ENCODE measurements around the gene MINPP1. TPM values are rescaled to one million over a fixed set of nuclear protein-coding genes. Genes with fewer than 3 reads are reported as not detected.
"Not testable (repeated sequence)": the region's sequence is repeated elsewhere in the genome, so short reads cannot be mapped to it uniquely, and the experiment has no call there.

Gene MINPP1, protein sequence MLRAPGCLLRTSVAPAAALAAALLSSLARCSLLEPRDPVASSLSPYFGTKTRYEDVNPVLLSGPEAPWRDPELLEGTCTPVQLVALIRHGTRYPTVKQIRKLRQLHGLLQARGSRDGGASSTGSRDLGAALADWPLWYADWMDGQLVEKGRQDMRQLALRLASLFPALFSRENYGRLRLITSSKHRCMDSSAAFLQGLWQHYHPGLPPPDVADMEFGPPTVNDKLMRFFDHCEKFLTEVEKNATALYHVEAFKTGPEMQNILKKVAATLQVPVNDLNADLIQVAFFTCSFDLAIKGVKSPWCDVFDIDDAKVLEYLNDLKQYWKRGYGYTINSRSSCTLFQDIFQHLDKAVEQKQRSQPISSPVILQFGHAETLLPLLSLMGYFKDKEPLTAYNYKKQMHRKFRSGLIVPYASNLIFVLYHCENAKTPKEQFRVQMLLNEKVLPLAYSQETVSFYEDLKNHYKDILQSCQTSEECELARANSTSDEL
- total RNA-seq (ENCODE audit: low replicate concordance): 20.6 and 27.5 TPM in 2 replicates

DNA sequence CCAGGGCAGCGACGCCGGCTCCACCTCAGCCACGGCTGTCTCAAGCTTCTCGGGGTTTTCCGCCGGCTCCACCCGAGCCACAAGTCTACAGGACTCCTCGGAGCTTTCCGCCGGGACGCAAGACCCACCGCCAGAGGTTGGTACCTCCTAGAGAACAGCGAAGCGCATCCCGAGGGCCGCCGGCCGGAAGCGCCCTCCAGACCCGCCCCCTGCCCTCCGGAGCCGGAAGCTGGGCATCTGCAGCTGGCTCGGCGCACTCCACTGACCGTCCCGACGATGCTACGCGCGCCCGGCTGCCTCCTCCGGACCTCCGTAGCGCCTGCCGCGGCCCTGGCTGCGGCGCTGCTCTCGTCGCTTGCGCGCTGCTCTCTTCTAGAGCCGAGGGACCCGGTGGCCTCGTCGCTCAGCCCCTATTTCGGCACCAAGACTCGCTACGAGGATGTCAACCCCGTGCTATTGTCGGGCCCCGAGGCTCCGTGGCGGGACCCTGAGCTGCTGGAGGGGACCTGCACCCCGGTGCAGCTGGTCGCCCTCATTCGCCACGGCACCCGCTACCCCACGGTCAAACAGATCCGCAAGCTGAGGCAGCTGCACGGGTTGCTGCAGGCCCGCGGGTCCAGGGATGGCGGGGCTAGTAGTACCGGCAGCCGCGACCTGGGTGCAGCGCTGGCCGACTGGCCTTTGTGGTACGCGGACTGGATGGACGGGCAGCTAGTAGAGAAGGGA lies at the start of gene MINPP1:
Gene MINPP1, plus strand, starts transcription at position 254 of the 726 bp plus-strand sequence. Its CDS starts 23 bp downstream, at position 277.
- TF ChIP-seq, protein P1, sequence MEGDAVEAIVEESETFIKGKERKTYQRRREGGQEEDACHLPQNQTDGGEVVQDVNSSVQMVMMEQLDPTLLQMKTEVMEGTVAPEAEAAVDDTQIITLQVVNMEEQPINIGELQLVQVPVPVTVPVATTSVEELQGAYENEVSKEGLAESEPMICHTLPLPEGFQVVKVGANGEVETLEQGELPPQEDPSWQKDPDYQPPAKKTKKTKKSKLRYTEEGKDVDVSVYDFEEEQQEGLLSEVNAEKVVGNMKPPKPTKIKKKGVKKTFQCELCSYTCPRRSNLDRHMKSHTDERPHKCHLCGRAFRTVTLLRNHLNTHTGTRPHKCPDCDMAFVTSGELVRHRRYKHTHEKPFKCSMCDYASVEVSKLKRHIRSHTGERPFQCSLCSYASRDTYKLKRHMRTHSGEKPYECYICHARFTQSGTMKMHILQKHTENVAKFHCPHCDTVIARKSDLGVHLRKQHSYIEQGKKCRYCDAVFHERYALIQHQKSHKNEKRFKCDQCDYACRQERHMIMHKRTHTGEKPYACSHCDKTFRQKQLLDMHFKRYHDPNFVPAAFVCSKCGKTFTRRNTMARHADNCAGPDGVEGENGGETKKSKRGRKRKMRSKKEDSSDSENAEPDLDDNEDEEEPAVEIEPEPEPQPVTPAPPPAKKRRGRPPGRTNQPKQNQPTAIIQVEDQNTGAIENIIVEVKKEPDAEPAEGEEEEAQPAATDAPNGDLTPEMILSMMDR (IDR thresholded peaks at IDR 0.05; ENCODE audit: insufficient read depth, low read length): peak; percentile 3
- peak within 1 kb of the TSS; percentile 77 for H3K4me3 ChIP-seq (ENCODE audit: low read depth, low read length)
- DNase-seq (ENCODE audit: low read depth): peak; percentile 78

DNA sequence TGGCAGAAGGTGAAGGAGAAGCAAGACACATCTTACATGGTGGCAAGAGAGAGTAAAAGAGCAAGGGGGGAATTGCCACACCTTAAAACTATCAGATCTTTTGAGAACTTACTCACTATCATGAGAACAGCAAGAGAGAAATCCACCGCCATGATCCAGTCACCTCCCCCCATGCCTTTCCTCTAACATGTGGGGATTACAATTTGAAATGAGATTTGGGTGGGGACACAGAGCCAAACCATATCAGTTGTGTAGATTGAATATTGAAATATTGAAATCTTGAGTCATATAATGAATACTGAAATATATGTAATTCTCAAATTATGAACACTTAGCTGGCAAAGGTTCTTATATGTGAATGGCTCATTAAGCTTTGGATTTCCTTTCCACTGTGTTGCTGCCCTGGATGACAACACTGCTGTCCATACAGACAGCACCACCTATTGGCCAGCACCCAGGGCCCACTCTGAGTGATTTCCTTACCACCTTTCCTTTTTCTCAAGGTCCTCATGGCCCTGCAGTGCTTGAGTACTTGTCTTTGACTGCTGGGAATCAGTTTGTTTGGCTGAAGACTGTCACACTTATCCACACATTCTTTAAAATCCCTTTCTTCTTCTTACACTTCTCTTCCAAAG lies 48.0 kb upstream of the MINPP1 start:
- not testable (repeated sequence) for DNase-seq (ENCODE audit: low read depth); H3K4me3 ChIP-seq (ENCODE audit: low read depth, low read length)

DNA sequence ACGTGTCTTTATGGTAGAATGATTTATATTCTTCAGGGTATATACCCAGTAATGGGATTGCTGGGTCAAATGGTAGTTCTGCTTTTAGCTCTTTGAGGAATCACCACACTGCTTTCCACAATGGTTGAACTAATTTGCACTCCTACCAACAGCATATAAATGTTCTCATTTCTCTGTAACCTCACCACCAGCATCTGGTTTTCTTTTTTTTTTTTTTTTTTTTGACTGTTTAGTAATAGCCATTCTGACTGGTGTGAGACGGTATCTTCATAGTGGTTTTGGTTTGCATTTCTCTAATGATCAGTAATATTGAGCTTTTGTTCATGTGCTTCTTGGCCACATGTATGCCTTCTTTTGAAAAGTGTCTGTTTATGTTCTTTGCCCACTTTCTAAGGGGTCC lies 42.9 kb upstream of the MINPP1 start:
- not testable (repeated sequence) for H3K4me3 ChIP-seq (ENCODE audit: low read depth, low read length); DNase-seq (ENCODE audit: low read depth)

DNA sequence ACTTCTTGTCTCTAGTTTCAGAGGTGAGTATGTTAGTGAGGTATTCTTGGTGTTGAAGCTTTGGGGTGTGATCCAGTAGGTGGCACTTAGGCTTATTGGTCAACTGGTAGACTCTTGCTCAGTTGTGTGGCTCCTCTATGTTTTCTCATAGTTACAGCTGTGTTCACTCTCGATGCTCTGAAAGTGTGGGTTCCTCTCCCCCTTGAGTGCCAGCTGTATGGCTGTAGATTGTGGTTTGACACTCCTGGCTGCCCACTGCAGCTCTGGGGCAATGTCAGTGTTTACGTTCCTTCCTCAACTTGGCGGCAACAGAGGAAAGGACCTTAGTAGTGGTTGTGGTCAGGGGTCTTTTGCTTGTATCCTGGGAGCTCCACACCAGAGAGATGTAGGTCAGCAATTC lies 37.8 kb upstream of the MINPP1 start:
- not testable (repeated sequence) for H3K4me3 ChIP-seq (ENCODE audit: low read depth, low read length); DNase-seq (ENCODE audit: low read depth)

DNA sequence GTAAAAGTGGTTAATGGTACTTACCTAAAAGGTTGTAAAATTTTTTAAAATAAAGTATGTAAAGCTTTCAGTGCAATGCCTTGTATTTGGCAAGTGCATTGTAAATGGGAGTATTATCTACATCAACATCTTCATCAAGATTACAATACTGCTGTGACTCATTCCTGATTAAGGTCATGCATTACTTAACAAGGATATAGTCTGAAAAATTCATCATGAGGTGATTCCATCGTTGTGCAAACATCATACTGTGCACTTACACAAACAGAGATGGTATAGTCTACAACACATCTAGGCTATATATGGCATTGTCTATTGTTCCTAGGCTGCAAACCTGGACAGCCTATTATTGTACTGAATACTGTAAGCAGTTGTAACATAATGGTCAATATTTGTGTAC lies 16.0 kb upstream of the MINPP1 start:
- not testable (repeated sequence) for H3K4me3 ChIP-seq (ENCODE audit: low read depth, low read length); DNase-seq (ENCODE audit: low read depth)

DNA sequence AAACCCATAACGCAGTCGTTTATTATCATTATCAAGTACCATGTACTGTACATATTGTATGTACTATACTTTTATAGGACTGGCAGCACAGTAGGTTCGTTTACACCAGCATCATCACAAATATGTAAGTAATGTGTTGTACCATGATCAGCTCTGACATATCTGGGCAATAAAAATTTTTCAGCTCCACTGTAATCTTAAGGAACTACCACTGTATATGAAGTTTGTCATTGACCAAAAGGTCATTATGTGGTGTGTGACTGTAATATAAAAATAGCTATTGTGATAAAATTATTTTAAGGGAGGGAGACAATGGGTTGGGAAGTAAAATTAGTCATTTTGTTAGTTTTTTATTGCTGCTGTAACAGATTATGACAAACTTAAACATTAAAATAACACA lies 14.4 kb upstream of the MINPP1 start:
- H3K4me3 ChIP-seq (ENCODE audit: low read depth, low read length); DNase-seq (ENCODE audit: low read depth): not testable (repeated sequence)

DNA sequence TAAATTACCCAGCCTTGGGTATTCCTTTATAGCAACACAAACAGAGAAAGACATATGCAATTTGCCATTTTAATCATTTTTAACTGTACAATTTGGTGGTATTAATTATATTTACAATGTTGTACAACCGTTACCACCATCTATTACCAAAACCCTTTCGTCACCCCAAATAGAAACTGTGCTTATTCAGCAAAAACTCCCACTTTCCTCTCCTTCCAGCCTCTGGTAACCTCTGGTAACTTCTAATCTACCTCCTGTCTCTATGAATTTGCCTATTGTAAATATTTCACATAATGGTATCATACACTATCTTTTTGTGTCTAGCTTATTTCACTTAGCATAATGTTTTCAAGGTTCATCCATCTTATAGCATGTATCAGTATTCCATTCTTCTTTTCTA lies 12.2 kb upstream of the MINPP1 start:
- H3K4me3 ChIP-seq (ENCODE audit: low read depth, low read length); DNase-seq (ENCODE audit: low read depth): not testable (repeated sequence)

DNA sequence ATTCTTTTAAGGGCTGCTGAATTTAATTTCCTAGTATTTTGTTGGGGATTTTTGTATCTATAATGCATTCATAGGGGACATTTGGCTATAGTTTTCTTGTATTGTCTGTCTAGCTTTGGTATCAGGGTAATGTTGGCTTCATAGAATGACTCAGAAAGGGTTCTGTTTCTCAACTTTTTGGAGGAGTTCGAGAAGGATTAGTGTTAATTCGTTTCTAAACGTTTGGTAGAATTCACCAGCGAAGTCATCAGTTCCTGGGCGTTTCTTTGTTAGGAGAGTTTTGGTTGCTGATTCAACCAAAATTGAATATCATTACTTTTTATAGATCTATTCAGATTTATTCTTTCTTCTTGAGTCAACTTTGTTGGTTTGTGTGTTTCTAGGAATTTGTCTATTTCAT lies 9.2 kb upstream of the MINPP1 start:
- DNase-seq (ENCODE audit: low read depth); H3K4me3 ChIP-seq (ENCODE audit: low read depth, low read length): not testable (repeated sequence)

DNA sequence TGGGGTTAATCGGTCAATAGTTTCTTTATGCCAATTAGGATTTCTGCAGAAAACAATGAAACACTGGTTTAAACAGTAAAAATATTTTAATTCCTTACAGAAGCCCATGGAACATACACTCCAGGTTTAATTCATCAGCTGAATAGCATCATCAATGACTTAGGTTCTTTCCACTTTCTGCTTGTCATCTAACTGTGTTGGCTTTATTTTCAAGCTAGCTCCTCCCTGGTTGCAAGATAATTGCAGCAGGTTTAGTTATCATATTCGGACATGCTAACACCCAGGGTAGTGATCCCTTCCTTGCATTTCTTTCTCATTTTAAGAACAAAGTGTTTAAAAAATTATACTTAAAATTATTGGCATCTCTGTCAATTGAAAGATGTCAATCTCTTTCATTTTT lies 7.3 kb upstream of the MINPP1 start:
- H3K4me3 ChIP-seq (ENCODE audit: low read depth, low read length); DNase-seq (ENCODE audit: low read depth): not testable (repeated sequence)

DNA sequence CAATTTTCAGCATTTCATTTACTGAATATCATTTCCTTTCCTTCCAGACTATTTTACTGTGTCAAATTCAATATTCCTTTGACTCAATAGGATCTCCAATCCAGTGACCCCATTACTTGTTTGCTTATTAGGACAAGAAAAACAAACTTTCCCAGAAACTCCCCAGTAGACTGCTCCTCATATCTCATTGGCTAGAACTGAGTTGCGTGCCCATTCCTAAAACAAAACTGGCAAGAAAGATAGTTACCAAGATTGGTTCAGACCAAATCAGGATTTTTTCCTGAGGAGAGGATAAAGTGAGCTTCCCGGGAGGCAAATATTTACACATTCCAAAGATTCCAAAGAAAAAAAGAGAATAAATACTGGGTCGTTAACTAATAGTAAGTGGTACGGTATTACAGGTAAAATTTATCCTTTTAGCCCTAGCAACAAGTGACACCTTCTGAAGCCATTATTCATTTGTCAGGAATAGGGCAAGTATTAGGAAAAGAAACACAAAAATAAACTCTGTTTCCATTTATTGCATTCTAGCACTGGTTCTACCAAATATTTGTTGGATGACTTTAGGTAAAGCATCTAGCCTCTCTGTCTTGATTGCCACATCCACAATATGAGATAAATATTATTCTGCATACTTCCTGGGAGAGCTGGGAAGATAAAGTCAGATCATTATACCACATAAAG lies 6.4 kb upstream of the MINPP1 start:
- not testable (repeated sequence) for H3K4me3 ChIP-seq (ENCODE audit: low read depth, low read length); DNase-seq (ENCODE audit: low read depth)

DNA sequence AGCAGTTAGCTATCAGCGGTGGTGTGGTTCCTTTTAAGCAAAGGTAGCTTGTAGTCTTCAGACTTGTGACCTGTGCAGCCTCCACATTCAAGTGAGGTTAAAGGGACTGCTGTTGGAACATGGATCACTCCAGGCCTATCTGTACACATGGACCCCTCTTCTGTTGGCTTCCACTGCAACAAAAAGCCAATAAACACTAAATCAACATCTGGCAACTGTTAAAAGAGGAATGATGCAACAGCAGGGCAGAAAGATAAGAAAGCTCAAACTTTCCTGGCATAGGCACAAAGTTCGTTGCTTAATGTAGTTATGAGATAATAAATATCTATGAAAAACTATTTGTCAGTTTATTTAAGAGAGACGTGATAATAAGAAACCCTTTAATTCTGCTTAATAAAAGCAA lies 4.0 kb upstream of the MINPP1 start:
- H3K4me3 ChIP-seq (ENCODE audit: low read depth, low read length): no peak overlapping the region
- peak; percentile 56 for DNase-seq (ENCODE audit: low read depth)
- TF ChIP-seq, protein P1 (IDR thresholded peaks at IDR 0.05; ENCODE audit: insufficient read depth, low read length): no peak
